Left lung (tissue), 10 donors: ENCODE results near the gene TMCC2. TPM values are rescaled to one million over a fixed set of nuclear protein-coding genes. Genes with fewer than 3 reads are reported as not detected.

Experiments
- ATAC-seq: fragments of 200-7000 bp; cut with Tn5 transposase; one replicate; pipeline ENCODE4 v1.9.1; 2020; ENCODE audit warnings: moderate library complexity
- DNase-seq, 4 donors: peaks; one replicate each; pipeline ENCODE4 v3.0.0-alpha.2; 2013 to 2020
- H3K27ac ChIP-seq, 2 donors: fragments of 200-600 bp; sonication (generic) in 1 of 2; one replicate each; pipeline versions ENCODE4 v1.5.0 to v1.8.0; 2020 to 2021
- H3K27me3 ChIP-seq, 2 donors: fragments of 200-600 bp; sonication (generic) in 1 of 2; one replicate each; pipeline versions ENCODE4 v1.5.0 to v1.8.0; 2020 to 2021
- H3K36me3 ChIP-seq, 2 donors: fragments of 200-600 bp; sonication (generic) in 1 of 2; one replicate each; pipeline versions ENCODE4 v1.5.0 to v1.8.0; 2020 to 2021
- H3K4me1 ChIP-seq, 2 donors: fragments of 200-600 bp; one replicate each; pipeline ENCODE4 v1.8.0; 2021
- H3K4me3 ChIP-seq, 2 donors: fragments of 200-600 bp; sonication (generic) in 1 of 2; one replicate each; pipeline versions ENCODE4 v1.5.0 to v1.8.0; 2020 to 2021; ENCODE audit warnings: mild to moderate bottlenecking in 1 of 2
- H3K9me3 ChIP-seq, 2 donors: fragments of 200-600 bp; sonication (generic) in 1 of 2; one replicate each; pipeline versions ENCODE4 v1.5.0 to v1.8.0; 2020 to 2021
- CTCF ChIP-seq, 2 donors: fragments of 200-600 bp; sonication (generic) in 1 of 2; IDR thresholded peaks; one replicate each; pipeline versions ENCODE4 v1.5.0 to v1.8.0; 2021; ENCODE audit warnings: antibody characterized with exemption in 2 of 2
- intact Hi-C, 2 donors: fragments of 100-400 bp; cut with DNase I; formaldehyde crosslinking; loops; one replicate each; pipeline versions ENCODE4 v1.11.2 to v1.14.2; 2022
- polyA plus RNA-seq, 6 donors: library from polyadenylated mRNA; unstranded; fragments of 120-200 nt; gene quantifications; one replicate each; pipeline ENCODE4 v1.2.1, GENCODE V29; 2013; ENCODE audit not compliant: insufficient read length in 6 of 6
- total RNA-seq, 2 donors: library from RNA; stranded (reverse); fragmentation: NEBNext Ultra II Directional; extraction: Animal tissue kit (Norgen Biotek cat#: 25700); gene quantifications; one replicate each; pipeline ENCODE4 v1.2.1, GENCODE V29; 2021
- donor health status: DM: no; HTN: yes; CAD: no.
- donor health status: DM: no; HTN: no; CAD: no.

Gene TMCC2
- total and polyA plus RNA-seq, 8 donors = 3.4 to 17.2 (median 11.0) TPM

- TF ChIP-seq CTCF (IDR thresholded peaks at IDR 0.05) = no peak
- Histone ChIP-seq H3K36me3 (no peaks in the 10 kb centered on the region), H3K4me1 (peaks cover 13 to 49% of the 10 kb centered on the region in 2 donors), H3K27me3 (no peaks in the 10 kb centered on the region), H3K9me3 (no peaks in the 10 kb centered on the region), H3K27ac (no peak overlapping the region), H3K4me3 (no peak overlapping the region)
- intact Hi-C loops = no loop called here
- ATAC-seq = peak; percentile 35
- DNase-seq = no peak
Measured at GRCh38 chr1:205260948-205261732, 33.4 kb downstream of the TMCC2 start.

GRCh38 chr1:205261946-205262691 is 34.4 kb downstream of the TMCC2 start:
- ATAC-seq = no peak
- intact Hi-C loops = no loop called here

GRCh38 chr1:205262731-205263171 is 35.0 kb downstream of the TMCC2 start:
- no peak for ATAC-seq
- intact Hi-C loops = no loop called here
- no peak for DNase-seq
- Histone ChIP-seq H3K27me3 (no peaks in the 10 kb centered on the region), H3K36me3 (no peaks in the 10 kb centered on the region), H3K4me1 (peaks cover 13 to 58% of the 10 kb centered on the region in 2 donors), H3K9me3 (no peaks in the 10 kb centered on the region), H3K27ac (no peak overlapping the region), H3K4me3 (no peak overlapping the region)
- TF ChIP-seq CTCF (IDR thresholded peaks at IDR 0.05) = no peak

More at GRCh38 chr1:205261946-205262691, 34.4 kb downstream of the TMCC2 start:
- H3K9me3 ChIP-seq = no peaks in the 10 kb centered on the region
- peak in 1 of 4 donors; percentile 71 for DNase-seq
- no peaks in the 10 kb centered on the region for H3K36me3 ChIP-seq
- peaks cover 13 to 52% of the 10 kb centered on the region in 2 donors for H3K4me1 ChIP-seq
- no peak overlapping the region for H3K27ac ChIP-seq
- no peaks in the 10 kb centered on the region for H3K27me3 ChIP-seq
- TF ChIP-seq CTCF (IDR thresholded peaks at IDR 0.05) = no peak
- no peak overlapping the region for H3K4me3 ChIP-seq

- TF ChIP-seq CTCF (IDR thresholded peaks at IDR 0.05) = no peak
- no peak for ATAC-seq
- no peaks in the 10 kb centered on the region for H3K36me3 ChIP-seq
- no peak overlapping the region for H3K4me3 ChIP-seq
- intact Hi-C loops = no loop called here
- peaks cover 13 to 52% of the 10 kb centered on the region in 2 donors for H3K4me1 ChIP-seq
- DNase-seq = no peak
- H3K27ac ChIP-seq = no peak overlapping the region
- no peaks in the 10 kb centered on the region for H3K9me3 ChIP-seq
- H3K27me3 ChIP-seq = no peaks in the 10 kb centered on the region
Measured at GRCh38 chr1:205263580-205264190, 35.9 kb downstream of the TMCC2 start.
